ENCODE data around the gene BCKDHA.

DNA sequence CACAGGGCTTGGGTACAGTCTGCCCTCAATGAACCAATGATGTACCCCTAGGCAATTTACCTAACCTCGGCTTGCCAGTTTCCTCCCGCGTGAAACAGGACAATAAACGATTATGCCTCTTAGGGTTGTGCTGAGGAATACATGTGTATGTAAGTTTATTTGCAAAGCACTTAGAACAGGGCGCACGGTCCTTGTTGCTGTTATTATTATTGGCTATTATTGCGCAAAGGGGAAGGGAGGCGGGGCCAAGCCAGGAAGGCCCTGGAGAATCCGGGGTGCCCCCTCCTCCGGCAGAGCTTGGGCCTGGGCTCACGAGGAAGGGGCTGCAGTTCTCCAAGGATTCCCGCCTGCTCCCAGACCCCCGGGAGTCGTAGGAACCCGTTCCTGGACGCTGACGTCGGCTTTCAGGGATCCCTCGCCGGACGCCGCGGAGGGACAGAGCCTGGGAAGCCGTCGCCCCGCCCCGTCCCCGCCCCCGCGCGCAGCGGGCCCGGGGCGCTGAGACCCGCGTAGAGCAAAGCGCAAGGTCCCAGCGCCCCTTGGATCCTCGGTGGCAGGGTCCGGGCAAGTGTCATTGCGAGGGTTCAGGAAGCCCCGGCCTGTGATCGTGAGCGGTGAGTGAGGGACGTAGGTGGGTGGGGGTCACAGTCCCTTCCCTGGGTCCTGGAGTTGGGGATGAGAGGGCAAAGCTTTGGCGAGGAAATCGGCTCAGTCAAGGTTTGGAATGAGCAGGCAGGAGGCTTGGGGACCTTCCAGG lies 21.2 kb upstream of the BCKDHA start, which contains the start of gene TMEM91:
- no peak for TF ChIP-seq POLR2A (IDR thresholded peaks at IDR 0.05)
- TF ChIP-seq, protein P1, sequence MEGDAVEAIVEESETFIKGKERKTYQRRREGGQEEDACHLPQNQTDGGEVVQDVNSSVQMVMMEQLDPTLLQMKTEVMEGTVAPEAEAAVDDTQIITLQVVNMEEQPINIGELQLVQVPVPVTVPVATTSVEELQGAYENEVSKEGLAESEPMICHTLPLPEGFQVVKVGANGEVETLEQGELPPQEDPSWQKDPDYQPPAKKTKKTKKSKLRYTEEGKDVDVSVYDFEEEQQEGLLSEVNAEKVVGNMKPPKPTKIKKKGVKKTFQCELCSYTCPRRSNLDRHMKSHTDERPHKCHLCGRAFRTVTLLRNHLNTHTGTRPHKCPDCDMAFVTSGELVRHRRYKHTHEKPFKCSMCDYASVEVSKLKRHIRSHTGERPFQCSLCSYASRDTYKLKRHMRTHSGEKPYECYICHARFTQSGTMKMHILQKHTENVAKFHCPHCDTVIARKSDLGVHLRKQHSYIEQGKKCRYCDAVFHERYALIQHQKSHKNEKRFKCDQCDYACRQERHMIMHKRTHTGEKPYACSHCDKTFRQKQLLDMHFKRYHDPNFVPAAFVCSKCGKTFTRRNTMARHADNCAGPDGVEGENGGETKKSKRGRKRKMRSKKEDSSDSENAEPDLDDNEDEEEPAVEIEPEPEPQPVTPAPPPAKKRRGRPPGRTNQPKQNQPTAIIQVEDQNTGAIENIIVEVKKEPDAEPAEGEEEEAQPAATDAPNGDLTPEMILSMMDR (IDR thresholded peaks at IDR 0.05): no peak
- TF ChIP-seq POLR2AphosphoS5 (IDR thresholded peaks at IDR 0.05): no peak
- no peak for TF ChIP-seq EP300 (IDR thresholded peaks at IDR 0.05)

All from stomach (tissue), 4 donors.